Vagina (tissue), 2 donors: ENCODE measurements around the gene MRTFB. TPM values are rescaled to one million over a fixed set of nuclear protein-coding genes. Genes with fewer than 3 reads are reported as not detected.

Experiments used
- DNase-seq, 2 donors: peaks; one replicate each; pipeline ENCODE4 v3.0.0-alpha.2; 2017; ENCODE audit errors: extremely low spot score in 2 of 2
- H3K27ac ChIP-seq: fragments of 200-600 bp; sonication (generic); one replicate; pipeline ENCODE4 v1.5.1; 2019
- H3K27me3 ChIP-seq: fragments of 200-600 bp; sonication (generic); one replicate; pipeline ENCODE4 v1.5.1; 2019
- H3K36me3 ChIP-seq, 2 donors: fragments of 200-600 bp; sonication (generic); one replicate each; pipeline ENCODE4 v1.5.1; 2017 to 2019
- H3K4me1 ChIP-seq: fragments of 200-600 bp; sonication (generic); one replicate; pipeline ENCODE4 v1.5.1; 2019
- H3K4me3 ChIP-seq, 2 donors: fragments of 200-600 bp; sonication (generic); 1 replicate in 1 of 2; 2 replicates in 1 of 2; pipeline ENCODE4 v1.5.1; 2016 to 2019
- H3K9me3 ChIP-seq: fragments of 200-600 bp; sonication (generic); one replicate; pipeline ENCODE4 v1.5.1; 2019
- POLR2A ChIP-seq, 2 donors: fragments of 450-650 bp; IDR thresholded peaks; one replicate each; pipeline ENCODE4 v1.6.1; 2017; ENCODE audit warnings: antibody characterized with exemption in 2 of 2, mild to moderate bottlenecking in 2 of 2, moderate library complexity in 2 of 2
- POLR2AphosphoS5 ChIP-seq, 2 donors: sonication (generic); formaldehyde crosslinking; IDR thresholded peaks; one replicate each; pipeline ENCODE4 v1.9.0; 2017; ENCODE audit warnings: antibody characterized with exemption in 2 of 2, mild to moderate bottlenecking in 2 of 2, low read depth in 1 of 2; ENCODE audit not compliant: insufficient read depth in 1 of 2
- intact Hi-C: fragments of 100-400 bp; cut with DNase I; formaldehyde crosslinking; loops from one replicate; pipeline ENCODE4 v1.15.1; 2023
- total RNA-seq: library from RNA; depleted of rRNA; stranded (reverse); fragments of >200 nt; gene quantifications from one replicate; pipeline ENCODE4 v1.2.3, GENCODE V29; 2016
- TF ChIP-seq, protein P1 (sequence below), 3 experiments: fragments of 450-650 bp in 2 of 3; fragments of 200-600 bp in 1 of 3; sonication (generic) in 1 of 3; IDR thresholded peaks; one replicate each; pipeline ENCODE4 v1.5.1; 2017 to 2019; ENCODE audit warnings: antibody characterized with exemption in 3 of 3, mild to moderate bottlenecking in 2 of 3, moderate library complexity in 2 of 3

Gene MRTFB
- total RNA-seq, 1 donor from 2014 or later: 103 TPM

DNA sequence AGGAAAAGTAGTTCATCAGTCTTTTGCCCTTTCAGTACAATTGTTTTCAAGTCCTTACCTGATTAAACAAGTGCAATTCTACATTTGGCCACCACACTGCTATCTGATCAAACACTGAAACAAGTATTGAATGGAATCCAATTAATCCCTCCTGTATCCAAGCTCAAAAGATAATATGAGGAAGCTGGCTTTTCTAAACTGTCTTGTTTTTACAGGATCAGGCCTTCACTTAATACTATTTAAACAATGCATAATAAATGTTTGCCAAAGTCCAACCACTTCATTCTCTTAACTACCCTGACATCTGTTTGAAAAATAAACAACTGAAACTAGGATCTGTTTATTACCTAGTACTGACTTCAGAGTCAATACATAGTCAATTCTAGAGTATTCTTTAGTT, 131.6 kb downstream of the MRTFB start:
- Histone ChIP-seq H3K27ac (peak overlapping the region; percentile 27), H3K4me1 (peaks cover 3% of the 10 kb centered on the region), H3K27me3 (no peaks in the 10 kb centered on the region), H3K4me3 (peak overlapping the region in 1 of 2 donors; percentile 3), H3K9me3 (no peaks in the 10 kb centered on the region), H3K36me3 (no peaks in the 10 kb centered on the region)
- intact Hi-C loops: no loop called here
- no peak for DNase-seq
- TF ChIP-seq, protein P1, sequence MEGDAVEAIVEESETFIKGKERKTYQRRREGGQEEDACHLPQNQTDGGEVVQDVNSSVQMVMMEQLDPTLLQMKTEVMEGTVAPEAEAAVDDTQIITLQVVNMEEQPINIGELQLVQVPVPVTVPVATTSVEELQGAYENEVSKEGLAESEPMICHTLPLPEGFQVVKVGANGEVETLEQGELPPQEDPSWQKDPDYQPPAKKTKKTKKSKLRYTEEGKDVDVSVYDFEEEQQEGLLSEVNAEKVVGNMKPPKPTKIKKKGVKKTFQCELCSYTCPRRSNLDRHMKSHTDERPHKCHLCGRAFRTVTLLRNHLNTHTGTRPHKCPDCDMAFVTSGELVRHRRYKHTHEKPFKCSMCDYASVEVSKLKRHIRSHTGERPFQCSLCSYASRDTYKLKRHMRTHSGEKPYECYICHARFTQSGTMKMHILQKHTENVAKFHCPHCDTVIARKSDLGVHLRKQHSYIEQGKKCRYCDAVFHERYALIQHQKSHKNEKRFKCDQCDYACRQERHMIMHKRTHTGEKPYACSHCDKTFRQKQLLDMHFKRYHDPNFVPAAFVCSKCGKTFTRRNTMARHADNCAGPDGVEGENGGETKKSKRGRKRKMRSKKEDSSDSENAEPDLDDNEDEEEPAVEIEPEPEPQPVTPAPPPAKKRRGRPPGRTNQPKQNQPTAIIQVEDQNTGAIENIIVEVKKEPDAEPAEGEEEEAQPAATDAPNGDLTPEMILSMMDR (IDR thresholded peaks at IDR 0.05): peak in 1 of 3 experiments; percentile 11
- TF ChIP-seq POLR2A (IDR thresholded peaks at IDR 0.05) (no peak), POLR2AphosphoS5 (IDR thresholded peaks at IDR 0.05; ENCODE audit: insufficient read depth in 1 of 2, low read depth in 1 of 2) (peak in 1 of 2 donors; percentile 16)

DNA sequence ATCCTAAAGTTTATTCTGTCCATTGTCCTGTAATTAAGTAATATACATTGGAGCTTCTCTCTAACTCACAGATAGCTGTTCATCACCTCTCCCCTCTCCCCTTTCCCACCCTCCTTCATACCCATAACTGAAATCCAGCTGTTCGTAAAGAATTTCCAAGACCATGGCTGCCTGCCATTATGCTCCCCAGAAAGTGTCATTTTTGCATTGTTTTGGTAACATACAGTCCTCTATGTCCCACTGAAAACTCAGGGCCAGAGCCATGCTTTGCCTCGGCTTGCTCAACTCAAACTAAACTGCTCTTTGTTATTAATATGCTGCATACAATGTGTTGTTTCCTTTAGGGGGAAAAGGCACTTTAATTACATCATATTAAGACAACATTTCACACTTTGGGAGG, 132.0 kb downstream of the MRTFB start:
- peak overlapping the region; percentile 27 for H3K27ac ChIP-seq
- no peak for TF ChIP-seq POLR2A (IDR thresholded peaks at IDR 0.05)
- TF ChIP-seq, protein P1 (IDR thresholded peaks at IDR 0.05): no peak
- no peak for TF ChIP-seq POLR2AphosphoS5 (IDR thresholded peaks at IDR 0.05; ENCODE audit: insufficient read depth in 1 of 2, low read depth in 1 of 2)
- no peak for DNase-seq
- H3K36me3 ChIP-seq: no peaks in the 10 kb centered on the region
- no peaks in the 10 kb centered on the region for H3K27me3 ChIP-seq
- H3K9me3 ChIP-seq: no peaks in the 10 kb centered on the region
- H3K4me3 ChIP-seq: no peak overlapping the region
- peaks cover 3% of the 10 kb centered on the region for H3K4me1 ChIP-seq
- intact Hi-C loops: no loop called here

- intact Hi-C loops: no loop called here
- Histone ChIP-seq H3K27ac (no peak overlapping the region), H3K9me3 (no peaks in the 10 kb centered on the region), H3K27me3 (no peaks in the 10 kb centered on the region), H3K36me3 (peaks cover 0 to 4% of the 10 kb centered on the region in 2 donors), H3K4me1 (peaks cover 3% of the 10 kb centered on the region), H3K4me3 (no peak overlapping the region)
- TF ChIP-seq, protein P1 (IDR thresholded peaks at IDR 0.05): no peak
- TF ChIP-seq POLR2A (IDR thresholded peaks at IDR 0.05) (no peak), POLR2AphosphoS5 (IDR thresholded peaks at IDR 0.05; ENCODE audit: insufficient read depth in 1 of 2, low read depth in 1 of 2) (no peak)
- DNase-seq: no peak
Observed at GRCh38 chr16:14205666-14206065, 134.5 kb downstream of the MRTFB start.

GRCh38 chr16:14211856-14212543, 140.9 kb downstream of the MRTFB start:
- H3K4me3 ChIP-seq: no peak overlapping the region
- no peaks in the 10 kb centered on the region for H3K4me1 ChIP-seq
- intact Hi-C loops: no loop called here
- no peaks in the 10 kb centered on the region for H3K27me3 ChIP-seq
- H3K9me3 ChIP-seq: no peaks in the 10 kb centered on the region
- H3K27ac ChIP-seq: no peak overlapping the region
- H3K36me3 ChIP-seq: peaks cover 0 to 8% of the 10 kb centered on the region in 2 donors
- DNase-seq: no peak
- no peak for TF ChIP-seq POLR2A (IDR thresholded peaks at IDR 0.05)
- TF ChIP-seq, protein P1 (IDR thresholded peaks at IDR 0.05): no peak

DNA sequence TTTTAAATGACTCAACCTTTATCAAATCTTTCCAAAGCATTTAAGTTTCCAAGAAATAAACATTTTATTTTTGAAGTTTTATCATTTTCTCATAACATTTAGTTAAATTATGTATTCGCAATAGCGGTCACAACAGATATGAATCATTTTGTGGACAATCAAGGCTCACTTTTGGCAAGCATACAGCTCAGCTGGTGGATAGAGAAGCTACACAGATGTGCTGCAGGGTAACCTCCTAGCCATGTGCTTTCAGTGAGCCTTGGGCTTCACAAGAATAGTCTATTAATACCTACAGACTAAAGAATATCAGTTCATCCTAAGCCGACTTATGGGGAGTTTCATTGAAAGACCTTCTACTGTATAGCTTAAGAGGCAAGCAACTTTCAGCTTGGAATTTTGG, 144.8 kb downstream of the MRTFB start:
- TF ChIP-seq POLR2A (IDR thresholded peaks at IDR 0.05) (no peak), POLR2AphosphoS5 (IDR thresholded peaks at IDR 0.05; ENCODE audit: insufficient read depth in 1 of 2, low read depth in 1 of 2) (no peak)
- TF ChIP-seq, protein P1 (IDR thresholded peaks at IDR 0.05): no peak
- Histone ChIP-seq H3K27ac (no peak overlapping the region), H3K4me3 (no peak overlapping the region), H3K4me1 (no peaks in the 10 kb centered on the region), H3K27me3 (no peaks in the 10 kb centered on the region), H3K9me3 (no peaks in the 10 kb centered on the region), H3K36me3 (peaks cover 0 to 29% of the 10 kb centered on the region in 2 donors)
- intact Hi-C loops: no loop called here
- no peak for DNase-seq
